Smooth muscle cell (in vitro differentiated cells): Measurements from ENCODE around the gene OOSP4A. TPM values are rescaled to one million over a fixed set of nuclear protein-coding genes. Genes with fewer than 3 reads are reported as not detected.

Experiments used
- DNase-seq: peaks from one replicate; lab custom pipeline; 2025; ENCODE audit not compliant: unreplicated experiment; lab: John Stamatoyannopoulos, UW
- H2AFZ ChIP-seq: fragments of 200-600 bp; sonication (generic); 2 replicates; pipeline ENCODE4 v1.6.0; 2016; ENCODE audit warnings: antibody characterized with exemption, low read depth, mild to moderate bottlenecking
- H3F3A ChIP-seq: fragments of 200-600 bp; sonication (generic); 2 replicates; pipeline ENCODE4 v1.6.0; 2017; ENCODE audit warnings: antibody characterized with exemption, low read depth
- H3K27ac ChIP-seq: fragments of 200-600 bp; sonication (generic); 2 replicates; pipeline ENCODE4 v1.5.1; 2016; ENCODE audit warnings: low read depth, mild to moderate bottlenecking
- H3K27me3 ChIP-seq: fragments of 200-600 bp; sonication (generic); 2 replicates; pipeline ENCODE4 v1.6.1; 2016; ENCODE audit warnings: low read depth, mild to moderate bottlenecking
- H3K36me3 ChIP-seq: fragments of 200-600 bp; sonication (generic); 2 replicates; pipeline ENCODE4 v1.5.1; 2016; ENCODE audit warnings: low read depth
- H3K4me1 ChIP-seq: fragments of 200-600 bp; sonication (generic); 2 replicates; pipeline ENCODE4 v1.5.1; 2016; ENCODE audit warnings: low read depth
- H3K4me2 ChIP-seq: fragments of 200-600 bp; sonication (generic); 2 replicates; pipeline ENCODE4 v1.6.0; 2016; ENCODE audit warnings: mild to moderate bottlenecking
- H3K4me3 ChIP-seq: fragments of 200-600 bp; sonication (generic); 2 replicates; pipeline ENCODE4 v1.5.1; 2016; ENCODE audit warnings: mild to moderate bottlenecking
- H3K79me2 ChIP-seq: fragments of 200-600 bp; sonication (generic); 2 replicates; pipeline ENCODE4 v1.6.0; 2016; ENCODE audit warnings: low read depth, mild to moderate bottlenecking
- H3K9ac ChIP-seq: fragments of 200-600 bp; sonication (generic); 2 replicates; pipeline ENCODE4 v1.6.0; 2016; ENCODE audit warnings: low read depth
- H3K9me3 ChIP-seq: fragments of 200-600 bp; sonication (generic); replicated peaks from 2 replicates; pipeline ENCODE4 v1.5.1; 2016; ENCODE audit warnings: low read depth
- H4K20me1 ChIP-seq: fragments of 200-600 bp; sonication (generic); 2 replicates; pipeline ENCODE4 v1.6.0; 2016; ENCODE audit warnings: low read depth
- WGBS: methylation state at CpG from one replicate; pipeline ENCODE4 v1.1.7; 2016; ENCODE audit warnings: low lambda C conversion rate; 5-methylcytosine and 5-hydroxymethylcytosine counted together
- polyA plus RNA-seq: library from polyadenylated mRNA; unstranded; fragments of >200 nt; fragmentation: Nextera tagmentation; extraction: Ambion mirVana; gene quantifications from 2 replicates; pipeline ENCODE4 v1.2.1, GENCODE V29; 2016
- total RNA-seq: library from RNA; depleted of rRNA; stranded (reverse); fragments of >200 nt; gene quantifications from 2 replicates; pipeline ENCODE4 v1.2.3, GENCODE V29; 2014
- TF ChIP-seq, protein P1 (sequence below): fragments of 200-600 bp; sonication (generic); IDR thresholded peaks from 2 replicates; pipeline ENCODE4 v1.5.1; 2017; ENCODE audit warnings: borderline replicate concordance, mild to moderate bottlenecking, antibody characterized with exemption; ENCODE audit not compliant: insufficient read depth, poor library complexity, severe bottlenecking

The OOSP4A gene
- total and polyA plus RNA-seq, 2 experiments from 2014 or later, result not detected

DNA sequence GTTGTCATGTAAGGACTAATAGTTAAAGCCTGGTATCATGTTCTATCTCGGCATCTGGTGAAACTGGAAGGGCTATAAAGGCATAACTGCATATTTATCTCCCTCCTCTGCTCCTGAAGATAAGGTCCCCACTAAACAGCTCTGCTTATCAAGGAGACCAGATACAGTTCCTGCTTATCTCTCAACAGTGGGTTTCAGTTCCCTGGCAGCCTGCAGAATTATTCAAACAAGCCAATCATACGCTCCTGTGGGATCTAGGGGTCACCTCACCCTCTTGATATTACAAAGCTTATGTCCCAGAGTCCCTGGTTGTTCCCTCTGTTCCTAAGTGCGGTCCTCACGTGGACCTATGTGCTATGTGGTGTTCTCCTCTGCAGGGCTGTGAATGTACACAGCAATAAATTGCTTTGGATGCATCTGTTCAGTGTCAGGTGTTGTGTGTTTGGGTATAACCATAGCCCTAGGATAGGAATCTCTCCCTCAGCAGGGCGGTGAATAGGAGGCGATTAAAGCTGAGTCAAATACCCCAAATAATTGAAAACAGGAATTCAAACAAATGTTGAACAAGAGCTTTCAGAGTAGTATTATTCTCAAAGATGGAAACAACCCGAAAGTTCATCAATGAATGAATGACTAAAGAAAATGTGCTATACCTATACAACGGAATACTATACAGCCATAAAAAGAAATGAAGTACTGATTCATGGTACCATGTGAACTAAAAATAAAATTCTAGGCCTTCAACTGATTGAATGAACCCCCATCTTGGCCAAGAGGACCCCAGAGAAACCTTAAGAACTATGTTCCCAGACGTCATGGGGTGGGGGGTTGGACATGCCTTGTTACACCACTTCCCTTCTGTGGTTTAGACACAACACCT lies 3.1 kb upstream of the OOSP4A start:
- Histone ChIP-seq H2AFZ (no peak overlapping the region), H3K79me2 (no peaks in the 10 kb centered on the region), H3F3A (no peaks in the 10 kb centered on the region), H4K20me1 (no peaks in the 10 kb centered on the region), H3K9me3 (no peaks in the 10 kb centered on the region), H3K36me3 (no peaks in the 10 kb centered on the region), H3K4me2 (no peak overlapping the region), H3K9ac (no peak overlapping the region), H3K4me1 (no peaks in the 10 kb centered on the region), H3K27ac (no peak overlapping the region), H3K27me3 (no peaks in the 10 kb centered on the region), H3K4me3 (no peak overlapping the region)
- WGBS, result 64% methylated on average over 9 of the region's 9 CpGs
- TF ChIP-seq, protein P1, sequence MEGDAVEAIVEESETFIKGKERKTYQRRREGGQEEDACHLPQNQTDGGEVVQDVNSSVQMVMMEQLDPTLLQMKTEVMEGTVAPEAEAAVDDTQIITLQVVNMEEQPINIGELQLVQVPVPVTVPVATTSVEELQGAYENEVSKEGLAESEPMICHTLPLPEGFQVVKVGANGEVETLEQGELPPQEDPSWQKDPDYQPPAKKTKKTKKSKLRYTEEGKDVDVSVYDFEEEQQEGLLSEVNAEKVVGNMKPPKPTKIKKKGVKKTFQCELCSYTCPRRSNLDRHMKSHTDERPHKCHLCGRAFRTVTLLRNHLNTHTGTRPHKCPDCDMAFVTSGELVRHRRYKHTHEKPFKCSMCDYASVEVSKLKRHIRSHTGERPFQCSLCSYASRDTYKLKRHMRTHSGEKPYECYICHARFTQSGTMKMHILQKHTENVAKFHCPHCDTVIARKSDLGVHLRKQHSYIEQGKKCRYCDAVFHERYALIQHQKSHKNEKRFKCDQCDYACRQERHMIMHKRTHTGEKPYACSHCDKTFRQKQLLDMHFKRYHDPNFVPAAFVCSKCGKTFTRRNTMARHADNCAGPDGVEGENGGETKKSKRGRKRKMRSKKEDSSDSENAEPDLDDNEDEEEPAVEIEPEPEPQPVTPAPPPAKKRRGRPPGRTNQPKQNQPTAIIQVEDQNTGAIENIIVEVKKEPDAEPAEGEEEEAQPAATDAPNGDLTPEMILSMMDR, result no peak
- DNase-seq, result no peak

DNA sequence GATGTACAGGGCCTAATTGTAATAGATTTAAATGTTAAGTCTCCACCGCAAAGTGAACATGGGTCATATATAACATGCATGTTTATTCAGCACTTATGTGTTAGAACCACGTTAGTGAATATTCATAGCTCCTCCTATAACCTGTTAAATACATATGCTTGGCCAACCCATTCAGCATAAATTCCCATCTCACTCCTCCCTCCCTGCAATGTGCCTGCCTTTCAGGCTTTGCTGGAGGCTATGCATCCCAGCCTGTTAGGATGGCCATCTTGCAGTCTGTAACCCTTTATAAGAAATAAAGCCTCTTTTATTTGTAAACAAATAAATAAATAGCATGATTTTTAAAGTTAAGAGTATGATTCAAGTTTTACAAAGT lies 1.7 kb upstream of the OOSP4A start:
- Histone ChIP-seq H3K9me3 (no peaks in the 10 kb centered on the region), H4K20me1 (no peaks in the 10 kb centered on the region), H3F3A (no peaks in the 10 kb centered on the region), H3K4me2 (no peak overlapping the region), H3K4me3 (no peak overlapping the region), H3K27me3 (no peaks in the 10 kb centered on the region), H3K27ac (no peak overlapping the region), H2AFZ (no peak overlapping the region), H3K36me3 (no peaks in the 10 kb centered on the region), H3K79me2 (no peaks in the 10 kb centered on the region), H3K9ac (no peak overlapping the region), H3K4me1 (no peaks in the 10 kb centered on the region)
- DNase-seq, result no peak
- WGBS, result 65% methylated on average over 2 of the region's 2 CpGs
- TF ChIP-seq, protein P1, result no peak

DNA sequence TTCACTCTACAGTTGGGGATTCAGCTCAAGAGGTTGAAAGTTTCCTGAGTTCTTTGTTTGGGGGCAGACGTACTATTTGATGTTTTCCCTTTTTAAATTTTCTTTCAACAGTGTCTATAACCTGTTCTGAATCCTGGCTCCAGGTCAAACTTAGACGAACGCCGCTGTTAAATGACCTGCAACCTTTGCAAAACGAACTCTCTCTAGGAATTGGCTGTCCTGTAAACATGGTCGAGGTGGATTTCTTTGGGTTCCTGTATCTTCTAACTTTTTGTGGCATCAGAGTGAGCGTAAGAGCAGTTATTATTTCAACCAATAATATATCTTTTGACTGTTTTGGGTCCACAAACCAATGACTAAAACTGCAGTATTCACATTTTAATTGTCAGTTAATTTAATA lies 1.6 kb downstream of the OOSP4A start:
- no peaks in the 10 kb centered on the region for H4K20me1 ChIP-seq
- no peaks in the 10 kb centered on the region for H3F3A ChIP-seq
- DNase-seq, result no peak
- H3K36me3 ChIP-seq, result no peaks in the 10 kb centered on the region
- H3K4me2 ChIP-seq, result no peak overlapping the region
- H2AFZ ChIP-seq, result no peak overlapping the region
- H3K4me3 ChIP-seq, result no peak overlapping the region
- WGBS, result 77% methylated on average over 7 of the region's 7 CpGs
- H3K79me2 ChIP-seq, result no peaks in the 10 kb centered on the region
- no peak overlapping the region for H3K27ac ChIP-seq
- H3K27me3 ChIP-seq, result no peaks in the 10 kb centered on the region
- no peaks in the 10 kb centered on the region for H3K9me3 ChIP-seq
- no peak overlapping the region for H3K9ac ChIP-seq
- TF ChIP-seq, protein P1, result no peak
- no peaks in the 10 kb centered on the region for H3K4me1 ChIP-seq

DNA sequence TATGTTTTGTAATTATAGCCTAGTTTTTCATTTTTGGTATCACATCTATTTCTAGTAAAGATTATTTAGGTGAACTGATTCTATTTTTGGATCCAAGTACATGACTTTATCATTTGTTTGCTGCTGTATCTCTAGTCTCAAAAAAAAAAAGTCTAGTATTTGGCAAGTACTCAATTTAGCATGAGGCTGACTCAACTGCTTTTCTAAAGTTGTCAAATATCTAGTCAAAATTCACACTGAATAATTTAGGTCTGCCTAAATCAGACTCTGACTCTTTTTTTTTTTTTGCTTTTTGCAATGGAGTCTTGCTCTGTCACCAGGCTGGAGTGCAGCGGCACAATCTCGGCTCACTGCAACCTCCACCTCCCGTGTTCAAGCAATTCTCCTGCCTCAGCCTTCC lies 2.4 kb downstream of the OOSP4A start:
- H2AFZ ChIP-seq, result no peak overlapping the region
- no peak overlapping the region for H3K27ac ChIP-seq
- WGBS, result 92% methylated on average over 3 of the region's 3 CpGs
- DNase-seq, result no peak
- no peaks in the 10 kb centered on the region for H3F3A ChIP-seq
- no peak overlapping the region for H3K4me3 ChIP-seq
- TF ChIP-seq, protein P1, result no peak
- no peaks in the 10 kb centered on the region for H4K20me1 ChIP-seq
- no peaks in the 10 kb centered on the region for H3K27me3 ChIP-seq
- no peaks in the 10 kb centered on the region for H3K9me3 ChIP-seq
- no peak overlapping the region for H3K9ac ChIP-seq
- H3K36me3 ChIP-seq, result no peaks in the 10 kb centered on the region
- no peak overlapping the region for H3K4me2 ChIP-seq
- no peaks in the 10 kb centered on the region for H3K4me1 ChIP-seq
- H3K79me2 ChIP-seq, result no peaks in the 10 kb centered on the region
